ENCODE measurements around the gene MST1. TPM values are rescaled to one million over a fixed set of nuclear protein-coding genes. Genes with fewer than 3 reads are reported as not detected.

MST1 gene
- total and polyA plus RNA-seq, 2 of the 4 experiments (the other 2 are of a cell fraction): 1.3 to 13.0 TPM

DNA sequence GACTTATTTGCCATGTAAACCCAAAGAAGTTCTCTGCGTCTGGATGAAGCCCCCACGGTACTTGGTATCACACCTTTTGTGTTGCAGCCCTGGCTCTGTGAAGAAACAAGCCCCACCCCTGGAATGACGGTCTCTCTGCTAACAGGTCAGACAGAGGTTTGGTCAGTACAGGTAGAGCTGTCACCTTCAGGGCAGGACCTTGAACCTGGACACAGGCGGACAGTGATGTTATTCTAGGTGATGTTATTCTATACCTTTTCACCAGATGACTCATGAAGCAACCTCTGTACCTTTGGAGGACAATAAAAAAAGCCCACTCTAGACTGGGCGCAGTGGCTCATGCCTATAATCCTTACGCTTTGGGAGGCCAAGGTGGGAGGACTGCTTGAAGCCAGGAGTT lies 45.5 kb upstream of the MST1 start:
- no TSS peak for BruUV-seq (replicated peaks)
- Histone ChIP-seq H3K4me2 (ENCODE audit: low read depth, low read length) (no peak overlapping the region), H2BK20ac (ENCODE audit: low read depth, low read length) (no peak overlapping the region), H3K56ac (ENCODE audit: extremely low read depth, insufficient read depth, low read length) (no peak overlapping the region), H3K14ac (replicated peaks; ENCODE audit: low read depth, low read length) (no peak overlapping the region), H4K20me1 (ENCODE audit: insufficient read depth, low read length) (peaks cover 19% of the 10 kb centered on the region; the same call in 1 of the 2 replicates), H3K9me3 (ENCODE audit: control insufficient read depth, insufficient read depth, low read length) (no peaks in the 10 kb centered on the region), H3K36me3 (ENCODE audit: control insufficient read depth, insufficient read depth, low read length) (peaks cover 53% of the 10 kb centered on the region), H2BK5ac (ENCODE audit: low read depth, low read length, poor library complexity, severe bottlenecking) (no peak overlapping the region), H3K27me3 (ENCODE audit: control insufficient read depth, insufficient read depth, low read length) (no peaks in the 10 kb centered on the region), H4K5ac (ENCODE audit: low read depth, low read length) (no peak overlapping the region), H2AFZ (replicated peaks; ENCODE audit: low read length, poor library complexity) (no peak overlapping the region), H2AK9ac (replicated peaks; ENCODE audit: low read depth, low read length, poor library complexity) (no peak overlapping the region), H3K23ac (ENCODE audit: low read depth, low read length) (no peak overlapping the region), H3K79me1 (ENCODE audit: low read depth in 1 of 2, low read length in 2 of 2) (peaks cover 13 to 59% of the 10 kb centered on the region in 2 experiments), H3K4me1 (ENCODE audit: control insufficient read depth, insufficient read depth, low read length) (no peaks in the 10 kb centered on the region), H4K8ac (ENCODE audit: low read depth in 2 of 2, low read length in 2 of 2) (no peak overlapping the region), H2BK15ac (ENCODE audit: low read depth, low read length) (no peak overlapping the region), H3K4me3 (ENCODE audit: insufficient read depth, low read depth, low read length) (no peak overlapping the region), H3K4ac (ENCODE audit: low read depth, low read length) (no peak overlapping the region), H3K18ac (ENCODE audit: low read depth, low read length) (no peak overlapping the region), H3K9ac (ENCODE audit: low read depth, low read length) (no peak overlapping the region), H2AK5ac (ENCODE audit: low read depth, low read length) (no peak overlapping the region), H3K27ac (ENCODE audit: insufficient read depth, low read length) (no peak overlapping the region), H3K9me1 (ENCODE audit: insufficient read depth, low read length) (peaks cover 18% of the 10 kb centered on the region), H2BK120ac (ENCODE audit: low read depth, low read length) (no peak overlapping the region), H4K91ac (ENCODE audit: insufficient read depth, low read depth, low read length) (no peak overlapping the region)
- intact Hi-C loops (cut with micrococcal nuclease): no loop called here
- in situ Hi-C loops (cut with MboI; ENCODE audit: low sequenced_read_pairs): no loop called here
- ATAC-seq (ENCODE audit: low read depth) (no peak), DNase-seq (no peak)
- dilution Hi-C loops (cut with HindIII; ENCODE audit: low sequenced_read_pairs, unreplicated experiment): no loop called here
- TF ChIP-seq, protein P1, sequence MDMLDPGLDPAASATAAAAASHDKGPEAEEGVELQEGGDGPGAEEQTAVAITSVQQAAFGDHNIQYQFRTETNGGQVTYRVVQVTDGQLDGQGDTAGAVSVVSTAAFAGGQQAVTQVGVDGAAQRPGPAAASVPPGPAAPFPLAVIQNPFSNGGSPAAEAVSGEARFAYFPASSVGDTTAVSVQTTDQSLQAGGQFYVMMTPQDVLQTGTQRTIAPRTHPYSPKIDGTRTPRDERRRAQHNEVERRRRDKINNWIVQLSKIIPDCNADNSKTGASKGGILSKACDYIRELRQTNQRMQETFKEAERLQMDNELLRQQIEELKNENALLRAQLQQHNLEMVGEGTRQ (IDR thresholded peaks at IDR 0.05; ENCODE audit: low read depth, low read length): no peak
- TF ChIP-seq BHLHE40 (IDR thresholded peaks at IDR 0.05; ENCODE audit: low read depth, low read length) (no peak), MXI1 (IDR thresholded peaks at IDR 0.05; ENCODE audit: borderline replicate concordance, low read depth, low read length) (no peak), NFE2L2 (IDR thresholded peaks at IDR 0.05; ENCODE audit: low read depth, low read length) (no peak), FOS (IDR thresholded peaks at IDR 0.05; ENCODE audit: low read depth, low read length) (no peak), CHD1 (IDR thresholded peaks at IDR 0.05; ENCODE audit: low read depth, low read length) (no peak)
- WGBS, 2 experiments (ENCODE audit: extremely low coverage in 2 of 2, insufficient read length in 1 of 2): no CpG with 5 or more reads among the region's 6 CpGs
- ChIA-PET CTCF (no interaction called here), POLR2A (ENCODE audit: unreplicated experiment) (no interaction called here)
